ENCODE results near the gene TBC1D5. TPM values are rescaled to one million over a fixed set of nuclear protein-coding genes. Genes with fewer than 3 reads are reported as not detected.
A peak's percentile ranks its signal among the peaks of the same experiment; 100 is the strongest.
"Not testable (repeated sequence)": the region's sequence is repeated elsewhere in the genome, so short reads cannot be mapped to it uniquely, and the experiment has no call there.

The TBC1D5 gene
- polyA plus RNA-seq, 4 donors = 5.1 to 37.6 (median 12.4) TPM

GRCh38 chr3:17717411-17717810 lies 25.0 kb downstream of the TBC1D5 start:
- no peak for FAIRE-seq
- Histone ChIP-seq H3K36me3 (ENCODE audit: control insufficient read depth in 3 of 3, insufficient read depth in 2 of 3, low read depth in 1 of 3, low read length in 3 of 3) (peaks cover 4 to 12% (median 8%) of the 10 kb centered on the region in 3 donors), H3K27me3 (ENCODE audit: control insufficient read depth in 3 of 3, insufficient read depth in 3 of 3, low read length in 3 of 3) (no peaks in the 10 kb centered on the region), H3K9me3 (ENCODE audit: control insufficient read depth in 2 of 2, insufficient read depth in 1 of 2, low read depth in 1 of 2, low read length in 1 of 2) (peaks cover 0 to 15% of the 10 kb centered on the region in 2 donors), H3K4me3 (ENCODE audit: low read depth in 1 of 3, low read length in 3 of 3) (no peak overlapping the region), H3K4me1 (ENCODE audit: control insufficient read depth in 3 of 3, insufficient read depth in 2 of 3, low read depth in 1 of 3, low read length in 2 of 3) (no peaks in the 10 kb centered on the region), H3K27ac (ENCODE audit: low read depth in 1 of 3, low read length in 2 of 3) (no peak overlapping the region)
- no peak for DNase-seq

- DNase-seq (no peak), FAIRE-seq (no peak)
- H3K27ac ChIP-seq (ENCODE audit: low read depth in 1 of 3, low read length in 2 of 3) = no peak overlapping the region
- no peaks in the 10 kb centered on the region for H3K4me1 ChIP-seq (ENCODE audit: control insufficient read depth in 3 of 3, insufficient read depth in 2 of 3, low read depth in 1 of 3, low read length in 2 of 3)
- peaks cover 0 to 15% of the 10 kb centered on the region in 2 donors for H3K9me3 ChIP-seq (ENCODE audit: control insufficient read depth in 2 of 2, insufficient read depth in 1 of 2, low read depth in 1 of 2, low read length in 1 of 2)
- no peaks in the 10 kb centered on the region for H3K27me3 ChIP-seq (ENCODE audit: control insufficient read depth in 3 of 3, insufficient read depth in 3 of 3, low read length in 3 of 3)
- H3K36me3 ChIP-seq (ENCODE audit: control insufficient read depth in 3 of 3, insufficient read depth in 2 of 3, low read depth in 1 of 3, low read length in 3 of 3) = peaks cover 4 to 12% (median 8%) of the 10 kb centered on the region in 3 donors
- 94 to 99% (median 98%) methylated on average over 2 of the region's 2 CpGs for WGBS, 3 donors
- no peak overlapping the region for H3K4me3 ChIP-seq (ENCODE audit: low read depth in 1 of 3, low read length in 3 of 3)
These were observed 28.0 kb downstream of the TBC1D5 start for GRCh38 chr3:17714473-17714872.

- Histone ChIP-seq H3K4me1 (ENCODE audit: control insufficient read depth in 3 of 3, insufficient read depth in 2 of 3, low read depth in 1 of 3, low read length in 2 of 3) (no peaks in the 10 kb centered on the region), H3K4me3 (ENCODE audit: low read depth in 1 of 3, low read length in 3 of 3) (no peak overlapping the region), H3K27me3 (ENCODE audit: control insufficient read depth in 3 of 3, insufficient read depth in 3 of 3, low read length in 3 of 3) (no peaks in the 10 kb centered on the region), H3K36me3 (ENCODE audit: control insufficient read depth in 3 of 3, insufficient read depth in 2 of 3, low read depth in 1 of 3, low read length in 3 of 3) (peaks cover 1 to 2% (median 1%) of the 10 kb centered on the region in 3 donors), H3K27ac (ENCODE audit: low read depth in 1 of 3, low read length in 2 of 3) (no peak overlapping the region), H3K9me3 (ENCODE audit: control insufficient read depth in 2 of 2, insufficient read depth in 1 of 2, low read depth in 1 of 2, low read length in 1 of 2) (peaks cover 0 to 4% of the 10 kb centered on the region in 2 donors)
- no peak for FAIRE-seq
- DNase-seq = no peak
- WGBS, 3 donors = 50 to 58% (median 50%) methylated on average over 1 of the region's 1 CpG
These were observed 33.1 kb downstream of the TBC1D5 start for GRCh38 chr3:17709236-17709810.

- no peaks in the 10 kb centered on the region for H3K36me3 ChIP-seq (ENCODE audit: control insufficient read depth in 3 of 3, insufficient read depth in 2 of 3, low read depth in 1 of 3, low read length in 3 of 3)
- H3K27ac ChIP-seq (ENCODE audit: low read depth in 1 of 3, low read length in 2 of 3) = no peak overlapping the region
- H3K27me3 ChIP-seq (ENCODE audit: control insufficient read depth in 3 of 3, insufficient read depth in 3 of 3, low read length in 3 of 3) = no peaks in the 10 kb centered on the region
- peaks cover 0 to 2% of the 10 kb centered on the region in 2 donors for H3K9me3 ChIP-seq (ENCODE audit: control insufficient read depth in 2 of 2, insufficient read depth in 1 of 2, low read depth in 1 of 2, low read length in 1 of 2)
- no peak overlapping the region for H3K4me3 ChIP-seq (ENCODE audit: low read depth in 1 of 3, low read length in 3 of 3)
- no peak for DNase-seq
- H3K4me1 ChIP-seq (ENCODE audit: control insufficient read depth in 3 of 3, insufficient read depth in 2 of 3, low read depth in 1 of 3, low read length in 2 of 3) = no peaks in the 10 kb centered on the region
- 71 to 81% (median 74%) methylated on average over 4 of the region's 4 CpGs for WGBS, 3 donors
- FAIRE-seq = peak; percentile 15
These were observed 34.5 kb downstream of the TBC1D5 start for GRCh38 chr3:17707813-17708543.

- not testable (repeated sequence) for FAIRE-seq; H3K27ac ChIP-seq (ENCODE audit: low read depth in 1 of 3, low read length in 2 of 3); H3K36me3 ChIP-seq (ENCODE audit: control insufficient read depth in 3 of 3, insufficient read depth in 2 of 3, low read depth in 1 of 3, low read length in 3 of 3); H3K4me3 ChIP-seq (ENCODE audit: low read depth in 1 of 3, low read length in 3 of 3); DNase-seq; H3K27me3 ChIP-seq (ENCODE audit: control insufficient read depth in 3 of 3, insufficient read depth in 3 of 3, low read length in 3 of 3); H3K4me1 ChIP-seq (ENCODE audit: control insufficient read depth in 3 of 3, insufficient read depth in 2 of 3, low read depth in 1 of 3, low read length in 2 of 3); H3K9me3 ChIP-seq (ENCODE audit: control insufficient read depth in 2 of 2, insufficient read depth in 1 of 2, low read depth in 1 of 2, low read length in 1 of 2)
- 96 to 98% (median 98%) methylated on average over 12 to 15 of the region's 15 CpGs for WGBS, 3 donors
These were observed 36.4 kb downstream of the TBC1D5 start for GRCh38 chr3:17705991-17706390.

GRCh38 chr3:17699815-17700214 lies 42.6 kb downstream of the TBC1D5 start:
- H3K27ac ChIP-seq (ENCODE audit: low read depth in 1 of 3, low read length in 2 of 3); H3K9me3 ChIP-seq (ENCODE audit: control insufficient read depth in 2 of 2, insufficient read depth in 1 of 2, low read depth in 1 of 2, low read length in 1 of 2); H3K4me3 ChIP-seq (ENCODE audit: low read depth in 1 of 3, low read length in 3 of 3); H3K4me1 ChIP-seq (ENCODE audit: control insufficient read depth in 3 of 3, insufficient read depth in 2 of 3, low read depth in 1 of 3, low read length in 2 of 3); DNase-seq; FAIRE-seq; H3K27me3 ChIP-seq (ENCODE audit: control insufficient read depth in 3 of 3, insufficient read depth in 3 of 3, low read length in 3 of 3); H3K36me3 ChIP-seq (ENCODE audit: control insufficient read depth in 3 of 3, insufficient read depth in 2 of 3, low read depth in 1 of 3, low read length in 3 of 3): not testable (repeated sequence)
- 97 to 100% (median 98%) methylated on average over 2 of the region's 2 CpGs for WGBS, 3 donors

- DNase-seq; H3K27ac ChIP-seq (ENCODE audit: low read depth in 1 of 3, low read length in 2 of 3); H3K4me3 ChIP-seq (ENCODE audit: low read depth in 1 of 3, low read length in 3 of 3); H3K4me1 ChIP-seq (ENCODE audit: control insufficient read depth in 3 of 3, insufficient read depth in 2 of 3, low read depth in 1 of 3, low read length in 2 of 3); FAIRE-seq; H3K27me3 ChIP-seq (ENCODE audit: control insufficient read depth in 3 of 3, insufficient read depth in 3 of 3, low read length in 3 of 3): not testable (repeated sequence)
- 85 to 96% (median 96%) methylated on average over 2 of the region's 2 CpGs for WGBS, 3 donors
- H3K36me3 ChIP-seq (ENCODE audit: control insufficient read depth in 3 of 3, insufficient read depth in 2 of 3, low read depth in 1 of 3, low read length in 3 of 3) = peaks cover 0 to 10% (median 0%) of the 10 kb centered on the region in 3 donors
- peaks cover 0 to 14% of the 10 kb centered on the region in 2 donors for H3K9me3 ChIP-seq (ENCODE audit: control insufficient read depth in 2 of 2, insufficient read depth in 1 of 2, low read depth in 1 of 2, low read length in 1 of 2)
These were observed 46.8 kb downstream of the TBC1D5 start for GRCh38 chr3:17695665-17696064.

GRCh38 chr3:17693670-17693999 lies 48.8 kb downstream of the TBC1D5 start:
- not testable (repeated sequence) for FAIRE-seq; H3K4me3 ChIP-seq (ENCODE audit: low read depth in 1 of 3, low read length in 3 of 3); DNase-seq; H3K27ac ChIP-seq (ENCODE audit: low read depth in 1 of 3, low read length in 2 of 3); H3K4me1 ChIP-seq (ENCODE audit: control insufficient read depth in 3 of 3, insufficient read depth in 2 of 3, low read depth in 1 of 3, low read length in 2 of 3); H3K27me3 ChIP-seq (ENCODE audit: control insufficient read depth in 3 of 3, insufficient read depth in 3 of 3, low read length in 3 of 3)
- peaks cover 0 to 11% of the 10 kb centered on the region in 2 donors for H3K9me3 ChIP-seq (ENCODE audit: control insufficient read depth in 2 of 2, insufficient read depth in 1 of 2, low read depth in 1 of 2, low read length in 1 of 2)
- 92 to 97% (median 93%) methylated on average over 8 of the region's 8 CpGs for WGBS, 3 donors
- H3K36me3 ChIP-seq (ENCODE audit: control insufficient read depth in 3 of 3, insufficient read depth in 2 of 3, low read depth in 1 of 3, low read length in 3 of 3) = peaks cover 0 to 12% (median 2%) of the 10 kb centered on the region in 3 donors
